Loucy (cell line): Measurements from ENCODE around the gene SLC9A2.

Source experiments
- CTCF ChIP-seq: fragments of 200-600 bp; sonication (generic); conservative IDR thresholded peaks from 2 replicates; pipeline ENCODE4 v1.5.1; 2014; ENCODE audit warnings: mild to moderate bottlenecking, antibody characterized with exemption, low read length
- EZH2phosphoT487 ChIP-seq: fragments of 200-600 bp; IDR thresholded peaks from 2 replicates; pipeline ENCODE4 v1.6.1; 2018; ENCODE audit warnings: antibody characterized with exemption, mild to moderate bottlenecking, moderate library complexity, borderline replicate concordance

DNA sequence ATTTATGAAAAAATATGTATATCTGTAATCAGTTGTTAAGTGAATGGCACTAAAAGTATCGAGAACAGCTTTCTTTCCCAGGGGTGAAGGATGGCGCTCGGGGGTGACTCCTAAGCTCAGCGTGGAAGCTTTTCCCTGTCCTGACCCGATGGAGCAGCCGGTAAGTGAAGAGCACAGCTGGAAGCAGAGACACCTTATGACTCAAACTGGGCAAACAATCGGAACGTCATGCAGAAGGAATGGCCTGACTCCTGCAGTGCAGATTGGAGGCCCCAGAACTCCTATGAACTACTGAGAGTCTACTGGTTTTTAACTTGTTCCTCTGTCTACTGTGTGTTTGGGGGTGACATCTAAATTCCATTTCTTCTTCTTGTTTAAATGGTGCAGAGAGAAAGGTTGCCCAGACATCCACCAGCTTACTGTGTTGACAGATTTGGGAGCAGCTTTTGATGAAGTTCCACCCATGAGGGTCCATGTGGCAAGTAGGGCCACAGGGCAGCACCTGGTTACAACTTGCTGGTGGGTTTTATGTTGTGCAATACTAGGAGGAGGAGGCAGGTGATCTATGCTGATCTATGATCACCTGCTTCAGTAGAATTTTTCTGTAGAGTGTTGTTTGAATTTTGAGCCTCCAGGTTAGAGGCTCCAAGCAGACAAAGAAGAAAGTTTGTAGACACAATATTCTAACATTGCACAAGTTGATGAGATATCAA lies 89.7 kb downstream of the SLC9A2 start:
- TF ChIP-seq CTCF (no peak), EZH2phosphoT487 (no peak)
